22Rv1 (cell line): ENCODE results near the gene PWP2.
"Not testable (repeated sequence)": the region's sequence is repeated elsewhere in the genome, so short reads cannot be mapped to it uniquely, and the experiment has no call there.

Experiments used
- CTCF ChIP-seq: fragments of 450-650 bp; IDR thresholded peaks from 2 replicates; pipeline ENCODE4 v1.5.1; 2017; ENCODE audit warnings: mild to moderate bottlenecking
- ZFX ChIP-seq: fragments of 450-650 bp; IDR thresholded peaks from 2 replicates; pipeline ENCODE4 v1.6.1; 2017; ENCODE audit warnings: antibody characterized with exemption, borderline replicate concordance

GRCh38 chr21:44133715-44134057 lies 26.5 kb downstream of the PWP2 start:
- not testable (repeated sequence) for TF ChIP-seq CTCF, ZFX
